PC-9 (cell line): ENCODE data around the gene GTF3C1. TPM values are rescaled to one million over a fixed set of nuclear protein-coding genes. Genes with fewer than 3 reads are reported as not detected.

Experiments
- BruUV-seq: library from RNA; stranded (reverse); fragments of 400-500 nt; replicated peaks from 2 replicates; lab custom pipeline; 2021; lab: Mats Ljungman, UMichigan
- CTCF ChIA-PET: fragments of 300-600 bp; sonication (Branson Sonifier 250); formaldehyde crosslinking; loops from one replicate; lab custom pipeline; 2022; ENCODE audit warnings: antibody characterized with exemption; lab: Charles Lee
- POLR2A ChIA-PET: fragments of 300-600 bp; sonication (Branson Sonifier 250); formaldehyde crosslinking; loops from one replicate; lab custom pipeline; 2022; ENCODE audit warnings: antibody characterized with exemption; ENCODE audit not compliant: unreplicated experiment; lab: Charles Lee
- DNase-seq, 2 experiments: peaks; one replicate each; pipeline versions ENCODE4 v3.0.0 to v3.0.0-alpha.2; 2015 to 2022; ENCODE audit warnings: mixed read lengths in 1 of 2
- H2AFZ ChIP-seq: fragments of 200-600 bp; sonication (generic); 2 replicates; pipeline ENCODE4 v1.8.1; 2017; ENCODE audit warnings: antibody characterized with exemption
- H3F3A ChIP-seq: fragments of 200-600 bp; sonication (generic); 2 replicates; pipeline ENCODE4 v1.8.1; 2017; ENCODE audit warnings: antibody characterized with exemption, mild to moderate bottlenecking, low read depth; ENCODE audit not compliant: insufficient read depth
- H3K27ac ChIP-seq: fragments of 200-600 bp; sonication (generic); 2 replicates; pipeline ENCODE4 v1.6.1; 2016; ENCODE audit warnings: mixed run types
- H3K27me3 ChIP-seq: fragments of 200-600 bp; sonication (generic); 2 replicates; pipeline ENCODE4 v1.6.1; 2016; ENCODE audit warnings: low read depth, mixed run types; ENCODE audit not compliant: insufficient read depth
- H3K36me3 ChIP-seq: fragments of 200-600 bp; sonication (generic); 2 replicates; pipeline ENCODE4 v1.6.1; 2016; ENCODE audit warnings: low read depth, mixed run types
- H3K4me1 ChIP-seq: fragments of 200-600 bp; sonication (generic); replicated peaks from 2 replicates; pipeline ENCODE4 v1.6.1; 2016; ENCODE audit warnings: mixed run types; ENCODE audit not compliant: insufficient read depth
- H3K4me2 ChIP-seq: fragments of 200-600 bp; sonication (generic); 2 replicates; pipeline ENCODE4 v1.6.1; 2017; ENCODE audit warnings: mixed run types
- H3K4me3 ChIP-seq: fragments of 200-600 bp; sonication (generic); 2 replicates; pipeline ENCODE4 v1.6.1; 2016; ENCODE audit warnings: mixed run types
- H3K79me2 ChIP-seq: fragments of 200-600 bp; sonication (generic); 2 replicates; pipeline ENCODE4 v1.6.1; 2017; ENCODE audit warnings: low read depth, mixed run types
- H3K9me2 ChIP-seq: fragments of 200-600 bp; sonication (generic); 2 replicates; pipeline ENCODE4 v1.8.1; 2017; ENCODE audit warnings: mild to moderate bottlenecking; ENCODE audit not compliant: insufficient read depth
- H3K9me3 ChIP-seq: fragments of 200-600 bp; sonication (generic); 2 replicates; pipeline ENCODE4 v1.8.1; 2016; ENCODE audit warnings: low read depth; ENCODE audit not compliant: insufficient read depth
- H4K20me1 ChIP-seq: fragments of 200-600 bp; sonication (generic); 2 replicates; pipeline ENCODE4 v1.8.1; 2017; ENCODE audit not compliant: insufficient read depth
- EZH2 ChIP-seq: fragments of 200-600 bp; sonication (generic); IDR thresholded peaks from 2 replicates; pipeline ENCODE4 v1.8.0; 2017; ENCODE audit warnings: antibody characterized with exemption, low read depth
- intact Hi-C: fragments of 100-400 bp; cut with micrococcal nuclease; formaldehyde crosslinking; loops from one replicate; pipeline ENCODE4 v1.10.0; 2022; ENCODE audit not compliant: unreplicated experiment
- total RNA-seq: library from RNA; stranded (reverse); gene quantifications from 2 replicates; pipeline ENCODE4 v1.2.3, GENCODE V29; 2021
- TF ChIP-seq, protein P1 (sequence below): fragments of 200-600 bp; sonication (generic); conservative IDR thresholded peaks from 2 replicates; pipeline ENCODE4 v1.6.1; 2017; ENCODE audit warnings: mixed run types, antibody characterized with exemption, mild to moderate bottlenecking, moderate library complexity

GTF3C1 gene
- total RNA-seq, 1 experiment from 2014 or later, result 118 TPM

DNA sequence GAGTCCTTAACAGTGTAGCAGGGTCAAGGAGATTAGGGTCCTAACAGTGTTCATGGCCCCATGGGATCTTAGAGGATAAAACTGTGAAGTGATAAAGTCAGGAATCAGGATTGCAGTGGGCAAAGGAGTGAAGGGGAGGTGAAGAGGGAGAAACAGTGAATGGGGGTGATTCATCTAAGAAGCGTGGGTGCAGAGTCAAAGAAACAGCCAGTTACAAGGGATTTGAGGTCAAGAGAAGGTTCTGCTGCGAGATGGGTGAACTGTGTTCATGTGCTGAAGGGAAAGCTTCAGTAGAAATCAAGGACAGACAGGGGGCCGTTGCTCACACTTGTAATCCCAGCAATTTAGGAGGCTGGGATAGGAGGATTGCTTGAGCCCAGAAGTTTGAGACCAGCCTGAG lies 5.9 kb downstream of the GTF3C1 start:
- H3K9me2 ChIP-seq, result no peaks in the 10 kb centered on the region
- BruUV-seq, result no TSS peak
- no peaks in the 10 kb centered on the region for H3K27me3 ChIP-seq
- TF ChIP-seq, protein P1, sequence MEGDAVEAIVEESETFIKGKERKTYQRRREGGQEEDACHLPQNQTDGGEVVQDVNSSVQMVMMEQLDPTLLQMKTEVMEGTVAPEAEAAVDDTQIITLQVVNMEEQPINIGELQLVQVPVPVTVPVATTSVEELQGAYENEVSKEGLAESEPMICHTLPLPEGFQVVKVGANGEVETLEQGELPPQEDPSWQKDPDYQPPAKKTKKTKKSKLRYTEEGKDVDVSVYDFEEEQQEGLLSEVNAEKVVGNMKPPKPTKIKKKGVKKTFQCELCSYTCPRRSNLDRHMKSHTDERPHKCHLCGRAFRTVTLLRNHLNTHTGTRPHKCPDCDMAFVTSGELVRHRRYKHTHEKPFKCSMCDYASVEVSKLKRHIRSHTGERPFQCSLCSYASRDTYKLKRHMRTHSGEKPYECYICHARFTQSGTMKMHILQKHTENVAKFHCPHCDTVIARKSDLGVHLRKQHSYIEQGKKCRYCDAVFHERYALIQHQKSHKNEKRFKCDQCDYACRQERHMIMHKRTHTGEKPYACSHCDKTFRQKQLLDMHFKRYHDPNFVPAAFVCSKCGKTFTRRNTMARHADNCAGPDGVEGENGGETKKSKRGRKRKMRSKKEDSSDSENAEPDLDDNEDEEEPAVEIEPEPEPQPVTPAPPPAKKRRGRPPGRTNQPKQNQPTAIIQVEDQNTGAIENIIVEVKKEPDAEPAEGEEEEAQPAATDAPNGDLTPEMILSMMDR, result no peak
- TF ChIP-seq EZH2, result no peak
- no peak overlapping the region for H3K4me3 ChIP-seq
- H3F3A ChIP-seq, result no peaks in the 10 kb centered on the region
- no peak overlapping the region for H3K27ac ChIP-seq
- peaks cover 40% of the 10 kb centered on the region for H4K20me1 ChIP-seq
- no peak for DNase-seq
- H2AFZ ChIP-seq, result no peak overlapping the region
- H3K9me3 ChIP-seq, result no peaks in the 10 kb centered on the region
- CTCF ChIA-PET, result no interaction called here
- peaks cover 24% of the 10 kb centered on the region for H3K79me2 ChIP-seq
- intact Hi-C loops, result no loop called here
- H3K4me1 ChIP-seq, result peaks cover 19% of the 10 kb centered on the region
- peaks cover 36% of the 10 kb centered on the region for H3K36me3 ChIP-seq
- POLR2A ChIA-PET, result no interaction called here
- no peak overlapping the region for H3K4me2 ChIP-seq

DNA sequence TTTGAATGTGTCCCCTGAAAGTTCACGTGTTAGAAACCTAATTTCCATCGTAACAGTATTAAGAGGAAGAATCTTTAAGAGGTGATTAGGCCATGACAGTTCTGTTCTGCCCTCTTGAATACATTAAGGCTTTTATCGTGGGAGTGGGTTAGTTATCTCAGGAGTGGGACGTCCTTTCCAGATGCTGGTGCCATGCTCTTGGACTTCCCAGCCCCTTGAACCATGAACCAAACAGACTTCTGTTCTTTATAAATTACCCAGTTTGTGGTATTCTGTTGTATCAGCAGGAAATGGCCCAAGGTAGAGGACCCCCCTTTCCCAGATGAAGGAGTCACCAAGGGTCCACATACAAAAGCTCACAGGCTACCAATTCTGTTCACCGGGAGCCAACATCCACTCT lies 10.1 kb downstream of the GTF3C1 start:
- H3F3A ChIP-seq, result no peaks in the 10 kb centered on the region
- no peak overlapping the region for H3K27ac ChIP-seq
- CTCF ChIA-PET, result no interaction called here
- TF ChIP-seq EZH2, result no peak
- TF ChIP-seq, protein P1, result no peak
- no peak overlapping the region for H3K4me3 ChIP-seq
- 0 out of 2 replicates have a peak, but pooled peaks cover 8% of the 10 kb centered on the region for H4K20me1 ChIP-seq
- H3K79me2 ChIP-seq, result no peaks in the 10 kb centered on the region
- H2AFZ ChIP-seq, result no peak overlapping the region
- H3K9me3 ChIP-seq, result no peaks in the 10 kb centered on the region
- no peaks in the 10 kb centered on the region for H3K27me3 ChIP-seq
- H3K9me2 ChIP-seq, result no peaks in the 10 kb centered on the region
- no peaks in the 10 kb centered on the region for H3K4me1 ChIP-seq
- no peak overlapping the region for H3K4me2 ChIP-seq
- no peak for DNase-seq
- H3K36me3 ChIP-seq, result peaks cover 41% of the 10 kb centered on the region
- no TSS peak for BruUV-seq
- intact Hi-C loops, result no loop called here
- POLR2A ChIA-PET, result no interaction called here

DNA sequence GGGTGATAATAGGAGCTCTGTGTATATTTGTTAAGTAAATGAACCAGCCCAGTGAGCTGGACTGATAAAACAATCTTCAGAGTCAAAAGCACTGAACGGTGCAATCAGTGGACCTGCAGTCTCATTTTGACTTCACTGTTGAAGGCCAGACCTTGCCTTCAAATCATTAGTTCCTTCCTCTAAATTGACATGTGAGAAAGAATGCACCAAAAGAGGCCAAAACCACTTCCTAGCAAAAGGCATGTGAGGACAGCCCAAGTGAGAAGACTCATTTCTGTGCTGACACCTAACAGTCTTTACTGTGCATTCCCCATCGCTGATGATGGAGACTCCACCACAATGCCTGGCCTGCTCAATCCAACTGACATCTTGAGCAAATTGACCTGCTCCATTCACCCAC lies 10.6 kb downstream of the GTF3C1 start:
- Histone ChIP-seq H3K4me2 (no peak overlapping the region), H3K4me3 (no peak overlapping the region), H3K36me3 (peaks cover 37% of the 10 kb centered on the region), H3F3A (no peaks in the 10 kb centered on the region), H3K27ac (no peak overlapping the region), H3K9me2 (no peaks in the 10 kb centered on the region), H3K4me1 (no peaks in the 10 kb centered on the region), H3K79me2 (no peaks in the 10 kb centered on the region), H2AFZ (no peak overlapping the region), H4K20me1 (0 out of 2 replicates have a peak, but pooled peaks cover 5% of the 10 kb centered on the region), H3K27me3 (no peaks in the 10 kb centered on the region), H3K9me3 (no peaks in the 10 kb centered on the region)
- ChIA-PET POLR2A (no interaction called here), CTCF (no interaction called here)
- no TSS peak for BruUV-seq
- TF ChIP-seq EZH2, result no peak
- TF ChIP-seq, protein P1, result no peak
- intact Hi-C loops, result no loop called here
- DNase-seq, result no peak
